T-helper 17 cell (primary cell): ENCODE data around the gene HSD11B1L. TPM values are rescaled to one million over a fixed set of nuclear protein-coding genes. Genes with fewer than 3 reads are reported as not detected.
A peak's percentile ranks its signal among the peaks of the same experiment; 100 is the strongest.

Experiments
- ATAC-seq: fragments of 150-1000 bp; cut with Tn5 transposase; 2 replicates; pipeline ENCODE4 v1.10.0; 2021; ENCODE audit warnings: mild to moderate bottlenecking, moderate library complexity
- DNase-seq, 3 donors: peaks; one replicate each; pipeline versions ENCODE4 v3.0.0 to v3.0.0-alpha.2; 2020 to 2021
- H3K9me3 ChIP-seq: one replicate; pipeline ENCODE4 v1.7.0; 2013; ENCODE audit warnings: low read length, mild to moderate bottlenecking; ENCODE audit not compliant: control insufficient read depth, poor library complexity, severe bottlenecking
- H3K27ac Mint-ChIP-seq: one replicate; pipeline ENCODE4 v1.8.0; 2022; ENCODE audit warnings: mild to moderate bottlenecking, moderate library complexity, mixed read lengths
- H3K27me3 Mint-ChIP-seq: one replicate; pipeline ENCODE4 v1.8.0; 2022; ENCODE audit warnings: mixed read lengths
- H3K36me3 Mint-ChIP-seq: one replicate; pipeline ENCODE4 v1.8.0; 2022; ENCODE audit warnings: low read depth, mixed read lengths
- H3K4me1 Mint-ChIP-seq: one replicate; pipeline ENCODE4 v1.8.0; 2022; ENCODE audit warnings: mild to moderate bottlenecking, mixed read lengths
- H3K4me3 Mint-ChIP-seq: one replicate; pipeline ENCODE4 v1.8.0; 2022; ENCODE audit warnings: mild to moderate bottlenecking, moderate library complexity, mixed read lengths
- total RNA-seq, 4 donors: library from RNA in 2 of 4; stranded (reverse) in 2 of 4; gene quantifications; one replicate each; pipeline ENCODE4 v1.2.3 and lab custom pipeline; 2022 to 2026

HSD11B1L gene
- total RNA-seq, 2 donors from 2014 or later = 1.4 to 3.1 TPM

DNA sequence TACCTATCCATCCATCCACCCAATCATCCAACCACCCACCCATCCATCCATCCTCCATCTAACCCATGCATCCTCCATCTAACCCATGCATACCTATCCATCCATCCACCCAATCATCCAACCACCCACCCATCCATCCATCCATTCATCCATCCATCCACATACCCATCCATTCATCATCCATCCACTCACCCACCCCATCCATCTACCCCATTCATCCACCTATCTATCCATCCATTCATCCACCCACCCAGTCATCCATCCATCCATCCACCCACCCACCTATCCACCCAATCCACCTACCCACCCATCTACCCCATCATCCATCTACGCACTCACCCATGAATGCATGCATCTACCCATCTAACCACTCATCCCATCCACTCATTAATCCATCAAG is 7.1 kb upstream of the HSD11B1L start:
- no peaks in the 10 kb centered on the region for H3K9me3 ChIP-seq
- no peak overlapping the region for H3K4me3 Mint-ChIP-seq
- H3K4me1 Mint-ChIP-seq = peaks cover 5% of the 10 kb centered on the region
- ATAC-seq (no peak), DNase-seq (no peak)
- H3K27me3 Mint-ChIP-seq = no peaks in the 10 kb centered on the region
- H3K27ac Mint-ChIP-seq = no peak overlapping the region
- no peaks in the 10 kb centered on the region for H3K36me3 Mint-ChIP-seq

DNA sequence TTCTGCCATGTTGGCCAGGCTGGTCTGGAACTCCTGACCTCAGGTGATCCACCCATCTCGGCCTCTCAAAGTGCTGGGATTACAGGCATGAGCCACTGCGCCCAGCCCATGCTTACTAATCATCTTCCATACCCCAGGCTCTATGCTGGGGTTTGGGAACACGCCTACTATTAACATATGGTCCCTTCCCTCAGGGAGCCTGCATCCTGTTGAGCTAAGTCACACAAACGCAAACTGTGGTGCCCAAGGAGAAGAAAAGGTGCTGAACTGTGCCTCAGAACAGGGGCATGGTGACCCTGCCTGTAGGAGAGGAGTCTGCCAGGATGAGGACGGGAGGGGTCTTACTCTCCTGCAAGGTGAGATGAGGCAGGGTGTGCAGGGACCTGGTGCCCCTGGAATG is 6.1 kb upstream of the HSD11B1L start:
- Mint-ChIP-seq H3K27me3 (no peaks in the 10 kb centered on the region), H3K27ac (peak overlapping the region; percentile 16), H3K4me3 (no peak overlapping the region), H3K36me3 (no peaks in the 10 kb centered on the region), H3K4me1 (peaks cover 13% of the 10 kb centered on the region)
- H3K9me3 ChIP-seq = no peaks in the 10 kb centered on the region
- DNase-seq (no peak), ATAC-seq (no peak)

DNA sequence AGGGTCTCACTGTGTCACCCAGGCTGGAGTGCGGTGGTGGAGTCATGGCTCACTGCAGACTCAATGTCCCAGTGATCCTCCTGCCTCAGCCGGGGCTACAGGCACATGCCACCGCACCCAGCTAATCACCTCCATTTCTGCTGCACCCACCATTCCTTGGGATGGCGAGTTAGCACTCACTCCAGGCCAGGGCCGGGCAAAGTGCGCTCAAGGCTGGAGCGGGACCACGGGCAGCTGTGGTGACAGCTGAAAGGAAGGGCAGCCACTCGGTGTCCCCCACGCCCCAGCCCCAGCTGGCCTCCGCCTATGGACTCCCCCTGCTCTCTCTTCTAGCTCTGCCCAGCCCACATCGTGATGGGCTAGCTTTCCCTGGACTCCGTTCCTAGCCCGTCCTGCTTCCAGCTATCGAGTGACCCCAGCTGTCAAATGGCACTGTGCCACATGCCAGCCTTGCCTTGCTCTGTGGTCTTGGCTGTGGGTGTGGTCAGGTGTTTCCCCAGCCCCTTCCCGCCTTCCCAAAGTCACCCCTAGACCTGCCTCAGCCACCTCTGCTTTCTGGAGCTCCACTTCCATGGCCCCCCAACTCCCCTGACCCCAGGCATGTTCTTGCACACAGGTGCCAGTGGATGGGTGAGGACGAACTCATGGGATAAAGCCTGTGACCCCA is 4.6 kb upstream of the HSD11B1L start:
- Mint-ChIP-seq H3K4me3 (no peak overlapping the region), H3K4me1 (peaks cover 19% of the 10 kb centered on the region), H3K36me3 (no peaks in the 10 kb centered on the region), H3K27me3 (no peaks in the 10 kb centered on the region), H3K27ac (peak overlapping the region; percentile 37)
- H3K9me3 ChIP-seq = no peaks in the 10 kb centered on the region
- no peak for DNase-seq
- no peak for ATAC-seq

DNA sequence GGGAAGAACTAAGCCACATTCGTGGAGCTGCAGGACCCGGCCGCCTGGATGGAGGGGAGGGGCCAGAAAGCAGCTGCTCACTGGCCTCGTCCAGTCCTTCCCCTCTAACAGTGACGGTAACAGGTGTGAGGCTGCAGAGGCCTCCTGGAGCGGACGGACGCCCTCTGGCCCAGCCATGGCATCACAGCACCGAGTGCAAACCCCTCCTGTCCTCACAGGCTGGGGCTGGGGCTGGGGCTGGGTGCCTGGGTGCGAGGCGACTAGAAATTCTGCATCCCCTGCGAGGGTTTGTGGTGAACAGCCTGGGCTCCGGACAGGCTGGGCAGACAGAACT is 4.1 kb upstream of the HSD11B1L start:
- ATAC-seq = no peak
- Mint-ChIP-seq H3K27ac (peak overlapping the region; percentile 37), H3K4me1 (peaks cover 24% of the 10 kb centered on the region)

DNA sequence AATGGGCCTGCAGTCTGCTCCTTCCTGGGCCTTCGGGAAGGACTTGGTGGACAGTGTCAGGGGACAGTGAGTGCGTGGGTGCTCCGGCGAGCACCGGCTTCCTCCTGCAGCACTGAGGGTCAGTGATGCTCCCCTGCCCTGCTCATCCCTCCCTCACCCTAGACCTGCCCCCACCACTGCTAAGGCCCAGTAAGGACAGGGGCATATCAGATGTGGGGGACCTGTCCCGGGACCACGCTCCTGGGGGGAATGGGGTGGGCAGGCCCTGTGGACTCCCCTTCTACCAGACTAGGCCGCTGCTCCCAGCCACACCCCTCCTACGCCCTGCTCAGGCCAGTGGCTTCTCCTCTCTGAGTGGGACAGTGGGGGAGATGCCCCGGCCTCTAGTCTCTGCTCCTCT is 3.7 kb upstream of the HSD11B1L start:
- Mint-ChIP-seq H3K4me1 (peaks cover 27% of the 10 kb centered on the region), H3K4me3 (no peak overlapping the region), H3K27ac (no peak overlapping the region), H3K27me3 (no peaks in the 10 kb centered on the region), H3K36me3 (no peaks in the 10 kb centered on the region)
- DNase-seq (no peak), ATAC-seq (no peak)
- H3K9me3 ChIP-seq = no peaks in the 10 kb centered on the region

More for the DNA sequence above, 4.1 kb upstream of the HSD11B1L start:
- H3K9me3 ChIP-seq = no peaks in the 10 kb centered on the region
- H3K36me3 Mint-ChIP-seq = no peaks in the 10 kb centered on the region
- no peak for DNase-seq
- H3K4me3 Mint-ChIP-seq = no peak overlapping the region
- no peaks in the 10 kb centered on the region for H3K27me3 Mint-ChIP-seq

DNA sequence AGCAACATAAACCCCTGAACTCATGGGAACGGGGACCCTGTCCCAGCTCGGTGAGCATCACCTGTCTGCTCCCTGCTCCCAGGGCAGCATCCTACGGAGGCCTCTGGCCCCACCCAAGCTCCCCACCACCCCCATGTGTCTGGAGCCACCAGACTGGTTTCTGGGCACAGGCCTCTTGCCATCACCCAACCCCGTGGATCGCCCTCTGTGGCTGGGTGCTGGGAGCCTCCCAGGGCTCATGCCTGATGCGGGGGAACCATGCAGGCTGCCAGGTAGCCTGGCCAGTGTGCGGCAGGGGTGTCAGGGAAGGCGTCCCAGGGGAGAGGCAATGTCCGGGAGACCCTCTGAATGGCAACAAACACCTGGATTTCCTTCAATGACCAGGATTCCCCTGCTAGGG is 3.2 kb upstream of the HSD11B1L start:
- DNase-seq (no peak), ATAC-seq (no peak)
- Mint-ChIP-seq H3K27me3 (no peaks in the 10 kb centered on the region), H3K36me3 (no peaks in the 10 kb centered on the region), H3K27ac (no peak overlapping the region), H3K4me1 (peaks cover 28% of the 10 kb centered on the region), H3K4me3 (no peak overlapping the region)
- no peaks in the 10 kb centered on the region for H3K9me3 ChIP-seq

DNA sequence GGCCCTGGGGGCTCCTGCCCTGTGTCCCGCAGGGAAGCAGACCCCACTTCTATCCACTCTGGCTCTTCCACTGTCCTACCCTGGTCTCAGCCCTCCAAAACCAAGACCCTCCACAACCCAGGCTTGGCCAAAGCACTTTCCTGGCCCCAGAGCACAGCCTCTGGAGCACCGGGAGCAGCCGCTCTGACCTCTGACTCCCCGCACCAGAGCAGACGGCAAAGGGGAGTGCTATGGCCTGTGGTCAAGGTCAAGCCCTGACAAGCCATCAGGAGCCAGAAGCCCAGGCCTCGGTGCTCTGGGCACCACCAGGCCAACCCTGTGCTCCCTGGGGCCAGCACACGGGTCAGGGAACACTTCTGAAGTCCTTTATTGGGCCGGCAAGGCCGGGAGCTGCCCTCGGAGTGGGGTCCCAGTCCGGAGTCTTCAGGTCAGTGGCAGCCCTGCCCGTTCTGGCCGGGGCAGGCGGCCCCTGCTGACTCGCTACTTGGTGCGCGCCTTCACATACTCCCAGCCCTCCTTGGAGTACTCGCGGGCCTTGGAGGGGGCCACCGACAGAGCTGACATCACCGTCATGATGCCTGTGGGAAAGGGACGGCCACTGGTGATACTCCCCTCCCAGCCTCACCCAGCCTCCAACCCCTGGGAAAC is 2.6 kb upstream of the HSD11B1L start:
- Mint-ChIP-seq H3K27ac (no peak overlapping the region), H3K27me3 (no peaks in the 10 kb centered on the region), H3K36me3 (no peaks in the 10 kb centered on the region), H3K4me3 (no peak overlapping the region), H3K4me1 (peaks cover 30% of the 10 kb centered on the region)
- no peak for ATAC-seq
- DNase-seq = no peak
- no peaks in the 10 kb centered on the region for H3K9me3 ChIP-seq

DNA sequence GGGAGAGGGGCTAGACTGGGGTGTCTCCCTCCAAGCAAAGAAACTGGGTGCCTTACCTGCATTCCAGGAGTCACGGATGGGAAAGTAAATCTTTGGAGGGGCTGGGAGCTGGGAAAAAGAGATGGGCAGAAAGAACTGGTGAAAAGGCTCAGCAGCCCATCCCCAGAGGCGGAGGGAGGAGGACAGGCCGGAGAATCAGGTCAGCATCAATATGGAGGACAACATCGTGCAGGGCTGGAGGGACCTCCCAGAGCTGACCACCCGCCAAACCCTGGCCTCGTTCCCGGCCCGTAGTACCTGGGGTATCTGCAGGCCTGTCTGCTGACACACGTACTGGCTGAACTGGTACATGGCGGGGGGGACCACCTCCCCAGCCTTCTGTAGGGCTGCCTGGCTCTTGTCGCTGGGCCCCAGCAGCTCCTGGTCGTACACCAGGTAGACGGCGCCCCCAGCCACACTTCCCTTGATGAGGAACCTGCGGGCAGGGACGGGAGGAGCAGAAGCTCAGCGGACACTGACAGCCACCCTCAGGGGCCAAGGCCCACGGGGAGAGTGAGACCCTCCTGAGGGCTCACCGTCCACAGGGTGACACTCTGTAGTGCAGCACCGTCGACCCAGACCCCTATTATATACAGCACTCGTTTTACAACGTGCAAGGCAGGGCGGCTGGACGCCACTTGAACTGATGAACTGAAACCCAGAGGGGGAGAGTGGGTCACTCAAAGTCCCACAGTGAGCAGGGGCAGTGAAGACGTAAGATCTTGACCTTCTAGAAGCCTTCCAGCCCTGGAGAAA is 1.3 kb upstream of the HSD11B1L start:
- DNase-seq (no peak), ATAC-seq (no peak)
- H3K27me3 Mint-ChIP-seq = no peaks in the 10 kb centered on the region
- H3K9me3 ChIP-seq = no peaks in the 10 kb centered on the region
- H3K4me1 Mint-ChIP-seq = peaks cover 31% of the 10 kb centered on the region
- peak overlapping the region; percentile 94 for H3K4me3 Mint-ChIP-seq
- H3K36me3 Mint-ChIP-seq = no peaks in the 10 kb centered on the region
- H3K27ac Mint-ChIP-seq = peak overlapping the region; percentile 96

DNA sequence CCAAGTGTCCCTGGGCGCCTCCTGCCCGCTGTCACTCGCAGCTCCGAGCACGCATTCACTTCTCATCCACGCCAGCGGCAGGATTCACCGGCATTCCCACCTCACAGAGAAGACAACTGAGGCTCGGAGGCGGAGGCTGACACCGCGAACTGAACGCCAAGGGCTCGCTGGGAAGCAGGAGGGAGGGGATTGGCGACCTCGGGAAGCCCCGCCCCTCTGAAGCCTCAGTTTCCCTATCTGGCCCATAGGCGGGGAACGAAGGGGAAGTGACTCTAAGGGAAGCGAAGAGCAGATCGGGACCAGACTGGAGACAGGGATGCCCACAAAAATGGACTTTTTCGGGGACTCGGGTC is 767 bp upstream of the HSD11B1L start:
- DNase-seq (no peak), ATAC-seq (no peak)
- no peaks in the 10 kb centered on the region for H3K9me3 ChIP-seq
- Mint-ChIP-seq H3K27ac (peak overlapping the region; percentile 96), H3K4me3 (peak overlapping the region; percentile 94), H3K4me1 (peaks cover 31% of the 10 kb centered on the region), H3K27me3 (no peaks in the 10 kb centered on the region), H3K36me3 (no peaks in the 10 kb centered on the region)

DNA sequence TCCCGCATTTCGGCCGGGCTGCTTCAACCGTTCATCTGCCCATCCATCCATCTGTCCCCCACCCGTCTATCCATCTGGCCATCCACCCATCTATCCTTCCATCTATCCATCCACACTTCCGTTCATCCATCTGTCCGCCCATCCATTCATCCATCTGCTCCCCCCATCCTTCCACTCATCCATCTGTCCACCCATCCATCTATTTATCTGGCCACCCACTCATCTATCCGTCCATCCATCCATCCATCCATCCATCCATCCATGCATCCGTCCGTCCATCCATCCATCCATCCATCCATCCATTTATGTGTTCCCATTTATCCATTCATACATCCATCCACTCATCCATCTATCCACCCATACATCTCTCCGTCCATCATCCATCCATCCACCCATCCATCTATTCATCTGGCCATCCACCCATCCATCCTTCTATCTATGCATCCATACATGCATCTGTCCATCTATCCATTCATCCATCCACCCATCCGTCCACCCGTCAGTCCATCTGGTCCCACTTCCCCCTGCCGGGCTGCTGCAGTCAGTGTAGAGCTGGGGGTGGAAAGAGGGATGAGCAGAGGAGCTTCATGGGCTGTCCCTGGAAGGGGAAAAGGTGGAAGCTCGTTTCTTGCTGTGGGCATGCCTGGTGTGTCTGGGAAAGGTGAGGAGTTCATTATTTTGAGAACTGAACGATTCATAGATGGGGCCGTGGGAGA is 722 bp downstream of the HSD11B1L start:
- H3K36me3 Mint-ChIP-seq = no peaks in the 10 kb centered on the region
- ATAC-seq (no peak), DNase-seq (no peak)
- peak overlapping the region; percentile 65 for H3K4me3 Mint-ChIP-seq
- peaks cover 28% of the 10 kb centered on the region for H3K4me1 Mint-ChIP-seq
- peak overlapping the region; percentile 96 for H3K27ac Mint-ChIP-seq
- H3K27me3 Mint-ChIP-seq = no peaks in the 10 kb centered on the region
- H3K9me3 ChIP-seq = no peaks in the 10 kb centered on the region

DNA sequence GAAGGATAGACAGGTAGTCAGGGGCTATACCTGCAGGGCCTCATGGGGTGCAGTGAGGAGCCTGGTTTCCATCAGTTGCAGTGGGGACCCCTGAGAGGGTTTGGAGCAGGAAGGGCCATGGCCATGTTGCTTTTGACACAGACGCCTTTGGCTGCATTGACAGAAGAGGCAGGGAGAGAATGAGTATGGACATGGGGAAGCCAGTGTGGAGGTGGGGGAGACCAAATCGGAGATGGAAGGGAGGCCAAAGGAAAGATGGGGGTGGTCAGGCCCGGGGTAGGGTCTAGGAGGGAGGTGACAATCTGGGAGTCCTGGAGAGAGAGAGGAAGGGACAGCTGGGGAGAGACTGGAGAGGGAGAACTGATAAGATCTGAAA is 1.3 kb downstream of the HSD11B1L start:
- ATAC-seq = no peak
- Mint-ChIP-seq H3K27ac (peak overlapping the region; percentile 96), H3K27me3 (no peaks in the 10 kb centered on the region), H3K4me1 (peaks cover 27% of the 10 kb centered on the region), H3K36me3 (no peaks in the 10 kb centered on the region), H3K4me3 (peak overlapping the region; percentile 74)
- DNase-seq = no peak
- no peaks in the 10 kb centered on the region for H3K9me3 ChIP-seq

DNA sequence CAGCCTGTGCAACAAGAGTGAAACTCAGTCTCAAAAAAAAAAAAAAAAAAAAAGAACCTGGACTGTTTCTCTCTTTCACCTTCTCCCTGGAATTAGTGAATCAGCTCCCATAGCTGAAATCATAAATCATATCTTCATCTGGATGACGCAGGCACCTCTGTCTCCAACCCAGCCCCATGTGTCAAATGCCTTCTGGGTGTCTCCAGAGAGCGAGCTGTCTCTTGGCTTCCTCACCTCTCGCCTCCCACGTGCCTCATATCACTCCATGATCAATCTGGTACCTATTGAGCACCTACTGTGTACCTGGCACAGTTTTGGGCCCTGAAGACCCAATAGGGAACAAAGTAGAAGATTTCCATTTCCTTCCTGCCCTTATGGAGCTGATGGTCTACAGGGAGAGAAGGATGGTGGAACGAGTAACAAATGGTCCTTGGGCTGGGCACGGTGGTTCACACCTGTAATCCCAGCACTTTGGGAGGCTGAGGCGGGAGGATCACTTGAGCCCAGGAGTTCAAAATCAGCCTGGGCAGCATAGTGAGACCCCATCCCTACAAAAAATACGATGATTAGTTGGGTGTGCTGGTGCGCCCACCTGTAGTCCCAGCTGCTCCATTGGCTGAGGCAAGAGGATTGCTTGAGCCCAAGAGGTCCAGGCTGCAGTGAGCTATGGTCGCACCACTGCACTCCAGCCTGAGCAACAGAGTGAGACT is 2.5 kb downstream of the HSD11B1L start:
- no peaks in the 10 kb centered on the region for H3K27me3 Mint-ChIP-seq
- no peak for ATAC-seq
- no peak overlapping the region for H3K27ac Mint-ChIP-seq
- no peaks in the 10 kb centered on the region for H3K9me3 ChIP-seq
- no peak overlapping the region for H3K4me3 Mint-ChIP-seq
- no peak for DNase-seq
- H3K36me3 Mint-ChIP-seq = no peaks in the 10 kb centered on the region
- H3K4me1 Mint-ChIP-seq = peaks cover 30% of the 10 kb centered on the region
